ENCODE results near the gene PRPF39. TPM values are rescaled to one million over a fixed set of nuclear protein-coding genes. Genes with fewer than 3 reads are reported as not detected.

PRPF39 gene
- total and polyA plus RNA-seq, 4 donors = 3.1 to 25.1 (median 15.1) TPM

DNA sequence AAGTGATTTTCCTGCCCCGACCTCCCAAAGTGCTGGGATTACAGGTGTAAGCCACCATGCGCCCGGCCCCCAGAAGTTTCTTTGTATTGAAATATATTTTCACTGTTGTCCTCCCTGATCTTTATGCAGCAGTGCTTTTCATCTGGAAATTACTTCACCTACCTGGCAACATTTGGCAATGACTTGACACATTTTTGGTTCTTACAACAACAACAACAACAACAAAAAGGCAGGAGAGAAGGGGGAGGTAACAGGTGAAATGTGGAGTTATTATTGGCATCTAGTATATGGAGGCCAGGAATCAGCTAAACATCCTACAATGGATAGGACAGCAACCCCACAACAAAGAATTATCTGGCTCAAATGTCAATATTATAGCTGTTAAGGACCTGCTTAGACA lies 65.7 kb downstream of the PRPF39 start (continued):
- TF ChIP-seq, protein P1, sequence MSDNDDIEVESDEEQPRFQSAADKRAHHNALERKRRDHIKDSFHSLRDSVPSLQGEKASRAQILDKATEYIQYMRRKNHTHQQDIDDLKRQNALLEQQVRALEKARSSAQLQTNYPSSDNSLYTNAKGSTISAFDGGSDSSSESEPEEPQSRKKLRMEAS (IDR thresholded peaks at IDR 0.05) = no peak
- TF ChIP-seq CTCF (IDR thresholded peaks at IDR 0.05; ENCODE audit: low read depth, low read length, missing input control) = no peak

GRCh38 chr14:45150386-45150890 lies 66.5 kb downstream of the PRPF39 start:
- Histone ChIP-seq H3K4me1 (ENCODE audit: control insufficient read depth in 4 of 4, insufficient read depth in 4 of 4, low read length in 3 of 4) (no peaks in the 10 kb centered on the region), H3K36me3 (ENCODE audit: control insufficient read depth in 4 of 4, insufficient read depth in 3 of 4, low read depth in 1 of 4, low read length in 3 of 4) (no peaks in the 10 kb centered on the region), H3K9me3 (ENCODE audit: control insufficient read depth in 4 of 4, low read length in 3 of 4) (no peaks in the 10 kb centered on the region), H3K27ac (ENCODE audit: low read depth in 1 of 2, low read length in 2 of 2) (no peak overlapping the region), H3K27me3 (ENCODE audit: control insufficient read depth in 4 of 4, insufficient read depth in 4 of 4, low read length in 3 of 4) (no peaks in the 10 kb centered on the region), H3K9ac (ENCODE audit: low read depth in 1 of 2, low read length in 2 of 2) (no peak overlapping the region), H3K4me3 (ENCODE audit: low read depth in 1 of 3, low read length in 3 of 3) (no peak overlapping the region)
- WGBS = 96% methylated on average over 4 of the region's 4 CpGs
- no peak for DNase-seq (ENCODE audit: low spot score)
- TF ChIP-seq GABPA (IDR thresholded peaks at IDR 0.05 in 1 of 2, conservative IDR thresholded peaks at IDR 0.05 in 1 of 2) = no peak
- no peak for TF ChIP-seq SP1 (IDR thresholded peaks at IDR 0.05)
- TF ChIP-seq YY1 (IDR thresholded peaks at IDR 0.05) = no peak
- TF ChIP-seq ATF3 (IDR thresholded peaks at IDR 0.05) = no peak
- no peak for TF ChIP-seq JUND (IDR thresholded peaks at IDR 0.05)
- TF ChIP-seq HNF4A (conservative IDR thresholded peaks at IDR 0.05) = no peak
- TF ChIP-seq FOXA2 (IDR thresholded peaks at IDR 0.05) = no peak
- TF ChIP-seq EGR1 (IDR thresholded peaks at IDR 0.05; ENCODE audit: low read depth in 2 of 2) = no peak
- no peak for TF ChIP-seq CTCF (IDR thresholded peaks at IDR 0.05; ENCODE audit: low read depth, low read length, missing input control)
- no peak for TF ChIP-seq TAF1 (conservative IDR thresholded peaks at IDR 0.05)
- TF ChIP-seq, protein P1 (IDR thresholded peaks at IDR 0.05) = no peak
- TF ChIP-seq RAD21 (IDR thresholded peaks at IDR 0.05) = no peak
- TF ChIP-seq RXRA (IDR thresholded peaks at IDR 0.05) = no peak
- TF ChIP-seq REST (IDR thresholded peaks at IDR 0.05) = no peak
- no peak for TF ChIP-seq NR2F2 (IDR thresholded peaks at IDR 0.05)
- TF ChIP-seq HNF4G (IDR thresholded peaks at IDR 0.05) = no peak

Data from liver (tissue), 9 donors.